T-helper 1 cell treated with Interleukin-12 subunit alpha and Interleukin-12 subunit beta and Interleukin-4 antibody, amounts not matched to agents 30 ng/mL and 1 ng/mL, for 36 hours (primary cell): ENCODE results near the gene ZSCAN10. TPM values are rescaled to one million over a fixed set of nuclear protein-coding genes. Genes with fewer than 3 reads are reported as not detected.
"Not testable (repeated sequence)": the region's sequence is repeated elsewhere in the genome, so short reads cannot be mapped to it uniquely, and the experiment has no call there.

Experiments used
- intact Hi-C: fragments of 100-400 bp; cut with micrococcal nuclease; formaldehyde crosslinking; loops from one replicate; pipeline ENCODE4 v1.15.1; 2024
- total RNA-seq: library from RNA; stranded (reverse); gene quantifications from 2 replicates; pipeline ENCODE4 v1.2.3, GENCODE V29; 2022

The ZSCAN10 gene
- total RNA-seq, 1 donor from 2014 or later = 0.12 TPM

GRCh38 chr16:3086596-3087242 lies 12.4 kb downstream of the ZSCAN10 start:
- intact Hi-C loops = no loop called here

- intact Hi-C loops = loop anchor here (1.0 kb wide), 1 partner anchor 11 kb away; no protein-coding TSS in a partner anchor
Observed at GRCh38 chr16:3085868-3086595, 13.1 kb downstream of the ZSCAN10 start.

- intact Hi-C loops = loop anchor here (1.0 kb wide), 1 partner anchor 10 kb away; no protein-coding TSS in a partner anchor
Observed at GRCh38 chr16:3084969-3085670, 14.0 kb downstream of the ZSCAN10 start.

- intact Hi-C loops = no loop called here
Observed at GRCh38 chr16:3084491-3084890, 14.6 kb downstream of the ZSCAN10 start.

- intact Hi-C loops = not testable (repeated sequence)
Observed at GRCh38 chr16:3083408-3083807, 15.7 kb downstream of the ZSCAN10 start.

- intact Hi-C loops = not testable (repeated sequence)
Observed at GRCh38 chr16:3081957-3082356, 17.1 kb downstream of the ZSCAN10 start.

- intact Hi-C loops = no loop called here
Observed at GRCh38 chr16:3080024-3080423, 19.1 kb downstream of the ZSCAN10 start.

GRCh38 chr16:3076577-3076976 lies 22.5 kb downstream of the ZSCAN10 start:
- intact Hi-C loops = loop anchor here (5.0 to 10.0 kb wide), 2 partner anchors 141 to 428 kb away; partner anchors contain the start of gene CLUAP1

GRCh38 chr16:3075946-3076345 lies 23.1 kb downstream of the ZSCAN10 start:
- intact Hi-C loops = loop anchor here (1.0 to 10.0 kb wide), 9 partner anchors 9 to 429 kb away; partner anchors contain the start of genes CLUAP1 and IL32

- intact Hi-C loops = loop anchor here (1.0 to 10.0 kb wide), 9 partner anchors 10 to 429 kb away; partner anchors contain the start of genes CLUAP1 and IL32
Observed at GRCh38 chr16:3075523-3075915, 23.6 kb downstream of the ZSCAN10 start.

- intact Hi-C loops = loop anchor here (1.0 to 10.0 kb wide), 9 partner anchors 10 to 430 kb away; partner anchors contain the start of genes CLUAP1 and IL32
Observed at GRCh38 chr16:3074860-3075522, 24.1 kb downstream of the ZSCAN10 start.

- intact Hi-C loops = loop anchor here (10.0 kb wide), 1 partner anchor 431 kb away; the partner anchor contains the start of gene CLUAP1
Observed at GRCh38 chr16:3073448-3073847, 25.6 kb downstream of the ZSCAN10 start.

- intact Hi-C loops = loop anchor here (10.0 kb wide), 1 partner anchor 432 kb away; the partner anchor contains the start of gene CLUAP1
Observed at GRCh38 chr16:3072576-3073263, 26.4 kb downstream of the ZSCAN10 start.

- intact Hi-C loops = loop anchor here (10.0 kb wide), 1 partner anchor 433 kb away; the partner anchor contains the start of gene CLUAP1
Observed at GRCh38 chr16:3072148-3072547, 26.9 kb downstream of the ZSCAN10 start.

- intact Hi-C loops = loop anchor here (10.0 kb wide), 1 partner anchor 433 kb away; the partner anchor contains the start of gene CLUAP1
Observed at GRCh38 chr16:3071655-3072054, 27.4 kb downstream of the ZSCAN10 start.

GRCh38 chr16:3070608-3071111 lies 28.4 kb downstream of the ZSCAN10 start:
- intact Hi-C loops = loop anchor here (10.0 kb wide), 1 partner anchor 434 kb away; the partner anchor contains the start of gene CLUAP1

- intact Hi-C loops = not testable (repeated sequence)
Observed at GRCh38 chr16:3069146-3069545, 29.9 kb downstream of the ZSCAN10 start.

GRCh38 chr16:3068487-3068886 lies 30.6 kb downstream of the ZSCAN10 start:
- intact Hi-C loops = no loop called here

- intact Hi-C loops = no loop called here
Observed at GRCh38 chr16:3066440-3066748, 32.7 kb downstream of the ZSCAN10 start.
